Heart left ventricle (tissue), 13 donors: Measurements from ENCODE around the gene PPP2R3A.

Experiments
- POLR2A ChIP-seq, 2 donors: fragments of 450-650 bp; IDR thresholded peaks; one replicate each; pipeline ENCODE4 v1.6.1; 2017; ENCODE audit warnings: antibody characterized with exemption in 2 of 2, mild to moderate bottlenecking in 2 of 2, moderate library complexity in 2 of 2
- TF ChIP-seq, protein P1 (sequence below), 12 donors: fragments of 200-600 bp; sonication (generic) in 4 of 12; IDR thresholded peaks; one replicate each; pipeline versions ENCODE4 v1.5.0 to v1.8.0; 2018 to 2022; ENCODE audit warnings: antibody characterized with exemption in 12 of 12, mild to moderate bottlenecking in 5 of 12
- donor health status: ischemic (EF 13 %, LVEDD 7.1; RV severe dilation, severe dysfunction).
- donor health status: DM: no; HTN: yes; CAD: no.
- donor health status: DM: no; HTN: no; CAD: no.
- donor health status: ischemic (EF 25% LVEDD 6.9; RV normal size, moderate dysfunction).
- donor health status: ischemic (EF 25% LVEDD 5.7; RV mildly dilated, moderate dysfunction).
- donor health status: ischemic (EF 35%, LVEDD 5.7; RV mildly dilated, moderate dysfunction).
- donor health status: nonischemic (EF 11% LVEDD 7.7; RV severe dilation, severe dysfunction).
- donor health status: DM: yes; HTN: yes; CAD: no.
- donor health status: PGD.
- donor health status: ischemic (EF 29% LVEDD 5.4; RV normal size, mild dysfunction).
- donor health status: nonischemic (EF 23%, LVEDD 6.1; RV moderate dilation, normal function).

GRCh38 chr3:136120373-136121348 lies 155.1 kb downstream of the PPP2R3A start:
- TF ChIP-seq, protein P1, sequence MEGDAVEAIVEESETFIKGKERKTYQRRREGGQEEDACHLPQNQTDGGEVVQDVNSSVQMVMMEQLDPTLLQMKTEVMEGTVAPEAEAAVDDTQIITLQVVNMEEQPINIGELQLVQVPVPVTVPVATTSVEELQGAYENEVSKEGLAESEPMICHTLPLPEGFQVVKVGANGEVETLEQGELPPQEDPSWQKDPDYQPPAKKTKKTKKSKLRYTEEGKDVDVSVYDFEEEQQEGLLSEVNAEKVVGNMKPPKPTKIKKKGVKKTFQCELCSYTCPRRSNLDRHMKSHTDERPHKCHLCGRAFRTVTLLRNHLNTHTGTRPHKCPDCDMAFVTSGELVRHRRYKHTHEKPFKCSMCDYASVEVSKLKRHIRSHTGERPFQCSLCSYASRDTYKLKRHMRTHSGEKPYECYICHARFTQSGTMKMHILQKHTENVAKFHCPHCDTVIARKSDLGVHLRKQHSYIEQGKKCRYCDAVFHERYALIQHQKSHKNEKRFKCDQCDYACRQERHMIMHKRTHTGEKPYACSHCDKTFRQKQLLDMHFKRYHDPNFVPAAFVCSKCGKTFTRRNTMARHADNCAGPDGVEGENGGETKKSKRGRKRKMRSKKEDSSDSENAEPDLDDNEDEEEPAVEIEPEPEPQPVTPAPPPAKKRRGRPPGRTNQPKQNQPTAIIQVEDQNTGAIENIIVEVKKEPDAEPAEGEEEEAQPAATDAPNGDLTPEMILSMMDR (IDR thresholded peaks at IDR 0.05): no peak
- no peak for TF ChIP-seq POLR2A (IDR thresholded peaks at IDR 0.05)
